ENCODE measurements around the gene PML.
"Not testable (repeated sequence)": the region's sequence is repeated elsewhere in the genome, so short reads cannot be mapped to it uniquely, and the experiment has no call there.

PML gene

DNA sequence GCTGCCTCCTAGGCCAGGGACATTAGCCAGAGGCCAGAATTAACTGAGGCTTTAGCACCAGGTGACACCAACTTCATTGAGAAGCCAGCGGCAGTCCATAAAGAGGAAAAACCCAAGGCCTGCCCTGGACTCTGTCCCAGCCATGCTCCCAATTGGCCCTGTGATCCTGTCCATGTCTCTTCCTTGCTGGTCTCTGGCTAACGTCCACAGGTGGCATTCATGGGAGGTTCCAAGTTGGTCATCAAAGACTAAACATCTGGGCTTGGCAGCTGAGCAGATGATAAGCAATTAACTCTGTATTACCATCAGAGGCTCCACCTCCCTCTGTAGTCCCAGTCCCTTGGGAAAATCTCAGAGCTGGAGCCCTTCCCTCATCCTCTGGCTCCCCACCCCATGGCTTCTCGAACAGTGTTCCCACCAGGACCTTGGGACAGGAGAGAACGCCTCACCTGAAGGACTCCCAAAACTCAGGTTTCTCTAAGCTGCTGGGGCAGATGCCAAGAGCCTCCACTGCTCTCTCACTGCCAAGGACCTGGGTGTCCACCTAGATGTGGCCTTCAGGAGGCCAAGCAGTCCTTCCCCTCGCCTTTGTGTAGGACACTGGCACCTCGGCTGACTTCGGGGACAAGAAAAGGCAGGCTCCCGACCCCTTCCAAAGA, 47.4 kb downstream of the PML start:
- DNase-seq, result no peak

DNA sequence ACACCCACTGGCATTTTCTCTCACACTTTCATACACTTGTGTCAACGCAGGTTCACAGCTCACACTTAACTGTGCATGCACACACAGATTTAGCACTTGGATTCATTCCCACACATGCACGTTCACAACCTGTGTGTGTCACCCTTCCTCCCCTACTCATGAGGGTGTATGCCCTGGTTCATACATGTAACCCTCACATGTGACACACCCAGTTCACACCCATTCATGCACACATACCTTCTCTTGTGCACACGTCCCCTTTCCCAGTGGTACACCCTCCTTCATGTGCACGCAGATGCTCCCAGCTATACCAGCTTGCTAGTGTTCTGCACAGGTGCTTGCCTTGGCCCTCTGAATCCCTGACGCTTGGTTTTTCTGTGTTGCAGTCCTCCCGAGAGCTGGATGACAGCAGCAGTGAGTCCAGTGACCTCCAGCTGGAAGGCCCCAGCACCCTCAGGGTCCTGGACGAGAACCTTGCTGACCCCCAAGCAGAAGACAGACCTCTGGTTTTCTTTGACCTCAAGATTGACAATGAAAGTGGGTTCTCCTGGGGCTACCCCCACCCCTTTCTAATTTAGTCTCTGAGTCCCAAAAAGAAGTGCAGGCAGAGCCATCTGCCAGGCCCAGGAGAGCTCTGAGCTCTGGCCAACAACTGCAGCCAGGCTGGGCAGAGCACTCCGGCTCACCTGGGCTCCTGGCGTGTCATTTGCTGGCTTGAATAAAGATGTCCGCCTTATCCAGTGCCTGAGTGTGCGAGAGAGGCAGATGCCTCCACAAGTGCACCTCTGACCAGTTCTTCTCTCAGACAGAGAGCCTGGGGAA, 48.3 kb downstream of the PML start:
- no peak for DNase-seq

DNA sequence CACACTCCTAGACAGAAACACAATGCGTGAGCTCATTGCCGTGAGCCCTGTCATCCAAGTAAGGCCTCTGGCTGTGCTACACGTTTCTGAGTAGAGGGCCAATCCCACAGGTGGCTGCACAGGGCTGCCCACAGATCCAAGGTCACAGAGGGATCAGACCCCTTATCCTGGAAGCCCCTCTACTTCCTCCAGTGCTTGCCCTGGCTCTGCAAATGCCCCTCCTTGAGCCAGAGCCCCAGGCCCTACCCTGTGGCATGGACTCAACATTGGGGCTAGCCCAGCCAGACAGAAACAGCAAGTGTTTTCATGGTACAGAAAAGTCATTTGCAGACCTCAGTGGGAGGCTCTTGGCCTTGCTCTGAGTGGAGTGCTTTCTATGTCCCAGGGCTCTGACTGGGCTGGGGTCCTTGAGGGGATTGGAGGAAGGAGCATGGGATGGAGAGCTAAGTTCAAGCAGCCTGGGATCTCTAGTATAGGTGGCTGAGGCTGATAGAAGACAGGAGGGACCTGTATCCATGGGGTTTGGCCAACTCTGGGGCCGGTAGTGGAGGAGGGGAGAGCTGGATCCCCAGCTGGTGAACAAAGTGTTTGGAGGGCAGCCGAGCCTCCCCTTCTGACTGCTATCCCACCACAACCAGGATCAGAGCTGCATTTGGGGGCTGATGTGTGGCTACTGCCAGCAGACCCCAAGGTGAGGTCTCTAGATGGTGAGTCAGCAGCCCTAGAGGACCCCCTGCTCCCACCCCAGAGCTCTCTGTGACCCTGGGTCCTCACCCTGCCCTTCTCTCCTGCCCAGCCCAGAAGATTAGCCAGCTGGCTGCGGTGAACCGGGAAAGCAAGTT, 49.1 kb downstream of the PML start:
- DNase-seq, result no peak

DNA sequence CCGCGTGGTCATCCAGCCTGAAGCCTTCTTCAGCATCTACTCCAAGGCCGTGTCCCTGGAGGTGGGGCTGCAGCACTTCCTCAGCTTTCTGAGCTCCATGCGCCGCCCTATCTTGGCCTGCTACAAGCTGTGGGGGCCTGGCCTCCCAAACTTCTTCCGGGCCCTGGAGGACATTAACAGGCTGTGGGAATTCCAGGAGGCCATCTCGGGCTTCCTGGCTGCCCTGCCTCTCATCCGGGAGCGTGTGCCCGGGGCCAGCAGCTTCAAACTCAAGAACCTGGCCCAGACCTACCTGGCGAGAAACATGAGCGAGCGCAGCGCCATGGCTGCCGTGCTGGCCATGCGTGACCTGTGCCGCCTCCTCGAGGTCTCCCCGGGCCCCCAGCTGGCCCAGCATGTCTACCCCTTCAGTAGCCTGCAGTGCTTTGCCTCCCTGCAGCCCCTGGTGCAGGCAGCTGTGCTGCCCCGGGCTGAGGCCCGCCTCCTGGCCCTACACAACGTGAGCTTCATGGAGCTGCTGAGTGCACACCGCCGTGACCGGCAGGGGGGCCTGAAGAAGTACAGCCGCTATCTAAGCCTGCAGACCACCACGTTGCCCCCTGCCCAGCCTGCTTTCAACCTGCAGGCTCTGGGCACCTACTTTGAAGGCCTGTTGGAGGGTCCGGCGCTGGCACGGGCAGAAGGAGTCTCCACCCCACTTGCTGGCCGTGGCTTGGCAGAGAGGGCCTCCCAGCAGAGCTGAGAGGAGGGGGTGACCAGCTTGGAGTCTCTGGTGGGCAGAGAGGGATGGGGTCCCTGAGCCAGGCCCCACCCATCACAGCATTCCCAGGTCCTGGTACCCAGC, 50.0 kb downstream of the PML start:
- no peak for DNase-seq

DNA sequence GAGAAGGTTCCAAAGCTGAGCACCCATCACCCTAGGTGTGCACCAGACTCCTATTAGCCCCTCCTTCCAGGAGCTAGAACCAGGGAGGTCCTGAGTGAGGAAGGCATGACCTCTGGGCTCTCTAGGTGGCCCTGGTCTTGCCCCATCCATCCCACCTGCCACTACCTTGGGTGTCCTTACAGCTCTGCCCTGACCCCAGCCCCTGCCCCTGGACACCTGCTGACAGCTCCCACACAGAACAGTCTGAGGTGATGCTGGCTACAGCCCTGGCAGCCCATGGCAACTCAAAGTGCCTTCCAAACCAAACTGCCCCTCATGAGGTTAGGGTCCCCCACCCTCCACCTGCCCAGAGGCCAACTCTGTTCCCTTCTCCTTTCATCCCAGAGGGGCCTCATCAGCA, 50.7 kb downstream of the PML start:
- no peak for DNase-seq

DNA sequence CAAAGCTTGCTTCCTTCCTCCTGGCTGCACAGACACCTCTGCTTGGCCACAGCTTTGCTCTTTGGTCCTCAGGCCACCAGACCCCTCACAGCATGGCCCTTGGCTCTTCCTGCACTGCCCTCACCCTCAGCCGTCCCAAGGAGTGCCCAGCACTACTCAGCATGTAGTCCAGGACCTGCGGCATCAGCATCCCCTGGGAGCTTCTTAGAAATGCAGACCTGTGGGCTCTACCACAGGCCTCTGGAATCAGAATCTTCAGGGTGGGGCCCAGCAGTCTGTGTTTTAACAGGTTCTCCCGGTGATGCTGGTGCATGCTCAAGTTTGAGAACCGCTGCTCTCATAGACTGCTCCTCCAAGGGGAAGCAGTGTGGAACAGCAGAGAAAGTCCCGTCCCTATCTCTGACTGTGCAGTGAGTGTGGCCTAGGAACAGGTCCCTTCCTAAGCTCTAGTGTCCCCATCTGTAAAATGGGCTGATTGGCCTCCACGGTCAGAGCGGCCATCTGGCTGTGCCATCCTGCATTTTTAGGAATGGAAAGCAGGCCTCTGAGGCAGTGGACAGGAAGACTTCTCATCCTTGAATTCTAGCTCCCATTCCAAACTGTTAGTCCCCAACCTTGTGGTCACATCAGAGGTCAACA, 51.2 kb downstream of the PML start:
- no peak for DNase-seq

DNA sequence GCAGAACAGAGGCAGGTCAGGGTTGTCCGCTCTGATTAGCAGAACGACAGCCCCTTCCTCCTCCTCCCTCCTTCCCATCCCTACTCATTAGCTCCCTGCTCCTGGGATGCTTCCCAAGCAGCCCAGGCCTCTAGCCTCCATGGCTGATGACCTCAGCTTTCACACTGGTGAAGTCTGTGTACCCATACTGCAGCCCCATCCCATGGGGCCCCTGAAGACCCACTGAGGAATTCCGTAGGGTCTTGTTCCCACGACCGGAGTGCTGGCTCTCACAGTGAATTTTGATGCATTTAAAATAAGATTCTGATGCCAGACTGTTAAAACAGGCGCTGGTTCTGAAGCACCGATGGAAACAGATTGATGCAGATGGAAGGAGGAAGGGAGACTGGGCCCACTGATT, 51.8 kb downstream of the PML start:
- DNase-seq, result no peak

DNA sequence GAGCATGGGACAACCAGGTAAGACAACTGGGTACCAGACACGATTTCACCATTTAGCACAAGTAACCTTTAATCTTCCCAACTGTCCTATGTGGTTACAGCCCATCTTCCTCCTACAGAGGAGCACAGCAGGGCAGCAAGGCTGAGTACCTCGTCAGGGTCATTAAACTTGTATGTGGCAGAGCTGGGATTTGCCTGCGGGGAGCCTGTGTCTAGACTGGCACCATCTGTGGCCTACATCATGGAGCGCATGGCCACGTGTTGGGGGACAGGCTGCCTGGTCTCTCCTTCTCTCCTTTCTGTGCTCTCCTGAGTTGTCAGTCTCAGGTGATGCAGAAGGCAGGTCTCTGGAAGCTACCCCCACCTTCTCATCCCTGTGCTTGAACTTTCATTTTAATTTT, 55.6 kb downstream of the PML start:
- DNase-seq, result no peak

DNA sequence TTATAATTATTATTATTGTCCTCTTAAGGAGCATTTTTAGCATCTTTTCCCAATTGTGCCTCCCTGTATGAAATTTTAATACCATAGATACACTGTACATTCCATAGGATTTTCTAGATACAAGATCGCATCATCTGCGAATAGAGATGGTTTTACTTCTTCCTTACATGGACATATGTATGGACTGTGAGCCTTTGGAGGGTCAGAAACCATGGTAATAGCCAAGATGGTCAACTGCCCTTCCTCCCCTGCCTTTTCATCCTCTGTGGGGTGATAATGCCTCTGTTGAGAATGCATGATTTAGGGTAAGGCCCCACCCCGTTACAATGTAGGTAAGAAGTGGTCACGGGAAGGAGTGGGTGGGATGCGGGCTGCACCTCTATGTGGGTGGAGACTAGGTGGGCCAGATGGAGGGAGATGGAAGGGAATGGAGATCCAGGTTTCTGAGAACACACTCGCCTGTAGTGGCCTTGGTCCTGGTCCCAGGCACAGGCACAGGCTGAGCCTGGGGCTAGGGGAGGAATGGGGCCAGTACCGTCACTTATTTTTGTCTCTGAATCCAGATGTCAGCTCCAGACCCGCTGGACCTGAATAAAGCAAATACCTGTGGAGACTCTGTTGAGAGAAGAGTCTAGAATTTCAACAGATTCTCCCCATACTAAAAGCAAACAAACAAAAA, 56.2 kb downstream of the PML start:
- DNase-seq, result no peak

DNA sequence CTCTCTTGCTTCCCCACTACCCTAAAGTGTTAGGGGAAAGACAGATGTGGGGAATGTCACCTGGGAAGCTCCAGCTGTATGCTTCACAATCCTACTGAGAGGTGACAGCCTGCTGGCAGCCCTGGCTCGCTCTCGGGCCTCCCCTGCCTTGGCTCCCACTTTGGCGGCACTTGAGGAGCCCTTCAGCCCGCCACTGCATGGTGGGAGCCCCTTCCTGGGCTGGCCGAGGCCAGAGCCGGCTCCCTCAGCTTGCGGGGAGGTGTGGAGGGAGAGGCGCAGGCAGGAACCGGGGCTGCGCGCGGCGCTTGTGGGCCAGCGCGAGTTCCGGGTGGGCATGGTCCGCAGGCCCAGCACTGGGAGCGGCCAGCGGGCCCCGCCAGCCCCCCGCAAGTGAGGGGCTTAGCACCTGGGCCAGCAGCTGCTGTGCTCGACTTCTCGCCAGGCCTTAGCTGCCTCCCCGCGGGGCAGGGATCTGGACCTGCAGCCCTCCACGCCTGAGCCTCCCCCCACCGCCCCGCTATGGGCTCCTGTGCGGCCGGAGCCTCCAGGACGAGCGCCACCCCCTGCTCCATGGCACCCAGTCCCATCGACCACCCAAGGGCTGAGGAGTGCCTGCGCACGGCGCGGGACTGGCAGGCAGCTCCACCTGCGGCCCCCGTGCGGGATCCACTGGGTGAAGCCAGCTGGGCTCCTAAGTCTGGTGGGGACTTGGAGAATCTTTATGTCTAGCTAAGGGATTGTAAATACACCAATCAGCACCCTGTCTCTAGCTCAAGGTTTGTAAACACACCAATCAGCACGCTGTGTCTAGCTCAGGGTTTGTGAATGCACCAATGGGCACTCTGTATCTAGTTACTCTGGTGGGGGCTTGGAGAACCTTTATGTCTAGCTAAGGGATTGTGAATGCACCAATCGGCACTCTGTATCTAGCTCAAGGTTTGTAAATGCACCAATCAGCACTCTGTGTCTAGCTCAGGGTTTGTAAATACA, 58.0 kb downstream of the PML start:
- DNase-seq, result not testable (repeated sequence)

DNA sequence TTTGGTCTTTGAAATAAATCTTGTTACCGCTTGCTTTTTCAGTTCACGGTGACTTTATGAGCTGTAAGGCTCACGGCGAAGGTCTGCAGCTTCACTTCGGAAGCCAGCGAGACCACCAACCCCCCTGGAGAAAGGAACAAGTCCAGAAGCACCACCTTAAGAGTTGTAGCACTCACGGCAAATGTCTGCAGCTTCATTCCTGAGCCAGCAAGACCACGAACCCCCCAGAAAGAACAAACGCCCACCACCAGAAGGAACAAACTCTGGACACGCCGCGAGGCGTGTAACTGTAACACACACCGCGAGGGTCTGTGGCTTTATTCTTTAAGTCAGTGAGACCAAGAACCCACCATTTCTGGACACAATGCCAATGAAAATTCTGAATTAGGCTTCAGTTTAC, 59.0 kb downstream of the PML start:
- DNase-seq, result no peak

DNA sequence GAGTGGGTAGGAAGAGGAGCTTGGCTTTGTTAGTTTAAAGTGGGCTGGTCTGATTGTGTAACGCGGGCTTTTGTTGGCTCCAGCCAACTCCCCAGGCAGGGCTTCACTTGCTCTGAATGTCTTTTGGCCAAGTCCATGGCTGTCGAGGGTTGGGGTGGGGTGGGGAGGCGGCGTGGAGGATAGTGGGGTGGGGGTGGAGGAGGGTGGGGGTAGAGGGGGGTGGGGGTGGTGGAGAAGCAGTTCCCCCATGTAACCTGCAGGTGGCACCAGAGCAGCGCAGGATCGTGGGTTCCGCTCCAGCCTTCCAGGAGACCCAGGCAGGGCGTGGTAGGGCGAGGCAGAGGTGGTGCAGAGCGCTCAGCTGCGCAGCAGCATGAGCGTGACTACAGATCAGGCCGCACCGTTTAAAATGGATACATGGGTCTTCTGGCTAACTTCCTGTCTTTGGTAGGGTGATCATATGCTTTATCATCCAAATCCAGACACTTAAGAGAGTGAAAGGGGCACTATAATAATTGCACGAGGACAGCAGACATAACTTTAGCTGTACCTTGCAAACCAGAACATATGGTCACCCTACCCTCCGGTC, 59.5 kb downstream of the PML start:
- DNase-seq, result peak; percentile 50 to 70

DNA sequence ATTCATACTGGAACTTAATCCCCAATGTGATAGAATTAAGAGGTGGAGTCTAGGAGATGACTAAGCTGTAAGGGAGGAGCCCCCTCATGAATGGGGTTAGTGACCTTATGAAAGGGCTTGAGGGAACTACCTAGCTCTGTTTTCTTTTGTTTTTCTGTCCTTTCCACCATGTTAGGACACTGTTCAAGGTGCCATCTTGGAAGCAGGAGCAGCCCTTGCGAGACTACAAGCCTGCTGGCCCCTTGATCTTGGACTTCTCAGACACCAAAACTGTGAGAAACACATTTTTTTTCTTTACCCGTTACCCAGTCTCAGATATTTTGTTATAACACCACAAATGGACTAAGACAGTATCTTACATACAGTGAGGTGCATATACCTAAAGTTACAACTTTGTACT, 61.3 kb downstream of the PML start:
- no peak for DNase-seq

DNA sequence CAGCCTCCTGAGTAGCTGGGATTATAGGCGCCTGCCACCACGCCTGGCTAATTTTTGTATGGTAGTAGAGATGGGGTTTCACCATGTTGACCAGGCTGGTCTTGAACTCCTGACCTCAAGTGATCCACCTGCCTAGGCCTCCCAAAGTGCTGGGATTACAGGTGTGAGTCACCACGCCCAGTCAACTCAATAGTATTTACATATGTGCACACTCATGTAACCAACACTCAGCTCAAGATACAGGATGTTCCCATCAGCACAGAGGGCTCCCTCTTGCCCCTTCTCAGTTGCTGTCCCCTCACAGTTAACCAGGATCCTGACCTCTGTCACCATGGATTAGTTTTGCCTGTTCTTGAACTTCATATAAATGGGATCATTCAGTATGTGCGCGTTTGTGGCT, 61.8 kb downstream of the PML start:
- DNase-seq, result not testable (repeated sequence)

DNA sequence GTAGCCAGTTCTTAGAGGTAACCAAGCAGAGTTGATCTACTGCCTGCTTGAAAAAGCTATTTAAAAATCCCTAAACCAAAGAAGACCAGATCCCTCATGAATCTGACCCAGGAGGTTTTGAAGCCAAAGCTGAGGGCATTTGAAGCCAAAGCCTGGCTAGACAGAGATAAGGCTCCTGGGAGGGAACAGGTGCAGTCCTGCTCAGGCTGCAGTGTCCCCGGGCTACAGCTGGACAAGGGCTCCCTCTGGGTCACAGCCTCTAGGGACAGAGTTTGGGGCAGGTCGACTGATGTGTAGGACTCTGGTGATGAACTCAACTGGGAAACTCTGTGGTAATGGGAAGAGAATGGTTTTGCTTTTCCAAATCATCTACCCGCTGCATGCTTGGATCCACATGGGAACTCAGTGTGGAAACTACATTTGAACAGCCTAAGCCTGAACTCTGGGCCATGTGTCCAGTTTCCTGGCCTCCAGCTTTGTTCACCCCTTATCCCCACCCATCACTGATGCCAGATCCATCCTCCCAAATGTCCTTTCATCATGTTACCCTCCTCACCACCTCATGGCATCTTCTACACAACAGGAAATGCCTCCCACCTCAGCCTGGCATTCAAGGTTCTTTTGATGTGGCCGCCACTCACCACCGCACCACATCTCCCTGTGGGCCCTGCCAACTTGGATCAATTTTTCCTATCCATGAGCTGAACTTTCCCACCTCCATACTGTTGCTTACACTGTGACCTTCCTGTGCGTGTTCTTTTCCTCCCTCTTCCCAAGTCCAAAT, 64.7 kb downstream of the PML start:
- not testable (repeated sequence) for DNase-seq

DNA sequence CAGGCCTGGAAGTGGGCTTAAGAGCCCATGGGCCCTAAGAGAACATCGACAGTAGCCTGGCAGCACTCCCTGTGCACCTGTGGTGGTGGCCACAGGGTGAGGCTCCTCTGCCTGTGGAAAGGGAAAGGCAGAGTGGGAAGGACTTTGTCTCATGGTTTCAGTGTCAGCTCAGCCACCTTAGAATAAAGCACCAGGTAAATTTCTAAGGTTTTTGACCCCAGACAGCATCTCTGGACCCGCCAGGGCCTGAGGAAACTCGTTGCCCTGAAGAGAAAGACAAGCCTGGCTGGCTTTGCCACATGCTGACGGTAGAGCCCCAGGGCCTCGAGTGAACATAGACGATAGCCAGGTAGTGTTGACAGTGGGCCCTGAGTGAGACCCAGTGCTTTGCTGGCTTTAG, 65.7 kb downstream of the PML start:
- no peak for DNase-seq

DNA sequence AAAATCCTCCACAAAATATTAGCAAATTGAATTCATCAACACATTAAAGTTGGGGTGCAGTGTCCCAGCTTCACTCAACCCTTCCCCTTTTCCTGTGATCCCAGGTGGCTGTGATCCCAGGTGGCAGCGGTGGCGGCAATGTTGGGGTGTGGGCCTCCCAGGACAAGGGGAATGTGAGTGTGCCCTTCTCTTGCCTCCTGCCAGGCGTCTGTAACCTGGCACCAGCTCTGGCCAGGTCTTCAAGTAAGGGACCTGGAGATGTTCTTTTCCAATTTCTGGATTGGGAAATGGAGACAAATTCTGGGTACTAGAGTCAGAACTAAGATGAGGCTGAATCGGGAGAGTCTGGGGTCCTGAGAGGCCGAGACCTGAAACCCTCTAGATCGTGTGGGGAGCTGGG, 67.7 kb downstream of the PML start:
- no peak for DNase-seq

DNA sequence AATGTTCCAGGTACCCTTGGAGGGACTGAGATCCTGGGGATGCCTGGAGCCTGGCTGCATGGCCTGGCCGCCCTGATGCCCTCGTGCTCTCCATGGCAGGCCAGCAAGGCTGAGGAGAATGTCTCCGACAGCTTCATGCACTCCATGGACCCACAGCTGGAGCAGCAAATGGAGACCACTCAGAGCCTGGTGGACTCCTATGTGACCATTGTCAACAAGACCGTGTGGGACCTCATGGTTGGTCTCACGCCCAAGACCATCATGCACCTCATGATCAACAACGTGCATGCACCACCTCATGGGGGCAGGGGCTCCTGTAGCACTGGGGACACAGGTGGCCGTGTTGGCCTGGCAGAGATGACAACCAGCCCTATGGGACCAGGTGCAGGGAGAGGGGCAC, 68.2 kb downstream of the PML start:
- no peak for DNase-seq
